AG10803 (cell line): Measurements from ENCODE around the gene RENBP.
A peak's percentile ranks its signal among the peaks of the same experiment; 100 is the strongest.

Experiments
- DNase-seq: peaks from one replicate; pipeline ENCODE4 v3.0.0; 2010; ENCODE audit warnings: low read depth
- H3K4me3 ChIP-seq: 2 replicates; pipeline ENCODE4 v1.5.1; 2011; ENCODE audit warnings: mild to moderate bottlenecking, low read length, control low read depth
- CTCF ChIP-seq: conservative IDR thresholded peaks from 2 replicates; pipeline ENCODE4 v1.5.1; 2011; ENCODE audit warnings: mild to moderate bottlenecking, low read length, control low read depth, inconsistent platforms

RENBP gene

GRCh38 chrX:153953342-153953830, 8.9 kb upstream of the RENBP start:
- no peak overlapping the region for H3K4me3 ChIP-seq
- peak; percentile 46 for DNase-seq
- TF ChIP-seq CTCF: peak; percentile 74

- TF ChIP-seq CTCF: no peak
- H3K4me3 ChIP-seq: no peak overlapping the region
- DNase-seq: no peak
Observed at GRCh38 chrX:153952373-153953026, 8.1 kb upstream of the RENBP start.

GRCh38 chrX:153951683-153952372, 7.4 kb upstream of the RENBP start:
- no peak for DNase-seq
- no peak overlapping the region for H3K4me3 ChIP-seq
- TF ChIP-seq CTCF: no peak

GRCh38 chrX:153950127-153950526, 5.7 kb upstream of the RENBP start:
- no peak overlapping the region for H3K4me3 ChIP-seq
- no peak for DNase-seq
- TF ChIP-seq CTCF: no peak

GRCh38 chrX:153948847-153949805, 4.7 kb upstream of the RENBP start:
- DNase-seq: no peak
- H3K4me3 ChIP-seq: no peak overlapping the region
- TF ChIP-seq CTCF: no peak

GRCh38 chrX:153948002-153948466, 3.6 kb upstream of the RENBP start:
- DNase-seq: no peak
- no peak overlapping the region for H3K4me3 ChIP-seq
- no peak for TF ChIP-seq CTCF
